ENCODE results near the gene TYMS.

TYMS gene

DNA sequence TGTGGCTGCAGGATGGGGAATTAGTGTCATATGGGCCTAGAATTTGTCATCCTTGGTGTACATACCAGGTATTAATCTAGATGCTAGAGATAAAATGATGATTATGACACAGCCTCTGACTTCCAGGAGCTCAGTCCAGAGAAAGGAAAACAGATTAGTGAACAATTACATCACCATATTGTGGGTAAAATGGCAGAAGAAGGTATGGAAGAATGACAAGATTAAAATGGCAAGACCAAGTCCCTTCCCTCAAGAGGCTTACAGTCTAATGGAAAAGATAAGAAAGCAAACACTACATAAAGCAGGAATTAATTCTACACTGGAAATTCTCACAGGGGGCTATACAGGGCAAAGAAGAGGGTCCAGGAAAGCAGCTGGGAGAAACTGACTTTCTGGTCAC, 25.9 kb upstream of the TYMS start:
- Histone ChIP-seq H3K27me3 (ENCODE audit: insufficient read depth, low read length, poor library complexity, severe bottlenecking) (no peaks in the 10 kb centered on the region), H3K9ac (ENCODE audit: low read depth, low read length, poor library complexity, severe bottlenecking) (no peak overlapping the region), H3K4me3 (ENCODE audit: low read length, poor library complexity, severe bottlenecking) (no peak overlapping the region), H3K4me2 (ENCODE audit: low read depth, low read length, poor library complexity, severe bottlenecking) (no peak overlapping the region), H3K36me3 (ENCODE audit: insufficient read depth, low read length) (no peaks in the 10 kb centered on the region), H3K9me2 (replicated peaks; ENCODE audit: low read depth, low read length) (no peaks in the 10 kb centered on the region), H2AFZ (ENCODE audit: low read length) (no peak overlapping the region), H3K9me3 (ENCODE audit: insufficient read depth, low read depth, low read length) (no peaks in the 10 kb centered on the region), H3K79me2 (ENCODE audit: insufficient read depth, low read length) (no peaks in the 10 kb centered on the region), H4K20me1 (ENCODE audit: insufficient read depth, low read length, poor library complexity, severe bottlenecking) (no peaks in the 10 kb centered on the region), H3K4me1 (ENCODE audit: insufficient read depth, low read length, poor library complexity, severe bottlenecking) (no peaks in the 10 kb centered on the region), H3F3A (ENCODE audit: low read depth) (no peaks in the 10 kb centered on the region)
- TF ChIP-seq, protein P1, sequence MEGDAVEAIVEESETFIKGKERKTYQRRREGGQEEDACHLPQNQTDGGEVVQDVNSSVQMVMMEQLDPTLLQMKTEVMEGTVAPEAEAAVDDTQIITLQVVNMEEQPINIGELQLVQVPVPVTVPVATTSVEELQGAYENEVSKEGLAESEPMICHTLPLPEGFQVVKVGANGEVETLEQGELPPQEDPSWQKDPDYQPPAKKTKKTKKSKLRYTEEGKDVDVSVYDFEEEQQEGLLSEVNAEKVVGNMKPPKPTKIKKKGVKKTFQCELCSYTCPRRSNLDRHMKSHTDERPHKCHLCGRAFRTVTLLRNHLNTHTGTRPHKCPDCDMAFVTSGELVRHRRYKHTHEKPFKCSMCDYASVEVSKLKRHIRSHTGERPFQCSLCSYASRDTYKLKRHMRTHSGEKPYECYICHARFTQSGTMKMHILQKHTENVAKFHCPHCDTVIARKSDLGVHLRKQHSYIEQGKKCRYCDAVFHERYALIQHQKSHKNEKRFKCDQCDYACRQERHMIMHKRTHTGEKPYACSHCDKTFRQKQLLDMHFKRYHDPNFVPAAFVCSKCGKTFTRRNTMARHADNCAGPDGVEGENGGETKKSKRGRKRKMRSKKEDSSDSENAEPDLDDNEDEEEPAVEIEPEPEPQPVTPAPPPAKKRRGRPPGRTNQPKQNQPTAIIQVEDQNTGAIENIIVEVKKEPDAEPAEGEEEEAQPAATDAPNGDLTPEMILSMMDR (conservative IDR thresholded peaks at IDR 0.05; ENCODE audit: low read length): no peak
- no peak for TF ChIP-seq EZH2phosphoT487 (IDR thresholded peaks at IDR 0.05; ENCODE audit: borderline replicate concordance)

DNA sequence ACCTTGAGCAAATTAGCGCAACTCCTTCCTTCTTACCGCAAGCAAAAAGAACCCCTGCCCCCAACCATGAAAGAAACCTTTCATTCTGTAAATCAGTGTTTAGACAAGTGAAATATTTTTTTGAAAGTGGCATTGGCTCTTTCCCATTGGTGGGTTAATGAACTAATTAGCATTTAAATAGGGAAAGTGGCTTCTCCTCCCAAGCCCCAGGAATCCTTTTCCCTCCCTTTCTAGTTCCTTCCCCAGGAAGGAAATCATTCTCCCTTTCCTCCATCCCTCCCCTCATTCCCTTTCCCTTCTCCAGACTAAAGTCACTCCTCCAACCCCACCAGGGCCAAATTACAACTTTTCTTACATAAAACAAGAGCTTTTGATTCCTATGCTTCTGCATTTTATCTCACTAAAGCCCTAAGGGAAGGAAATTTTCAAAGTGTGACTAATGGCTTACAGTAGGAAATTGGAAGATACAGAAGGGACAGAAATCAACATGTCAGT, 22.9 kb upstream of the TYMS start:
- H3K4me3 ChIP-seq (ENCODE audit: low read length, poor library complexity, severe bottlenecking): no peak overlapping the region
- no peaks in the 10 kb centered on the region for H4K20me1 ChIP-seq (ENCODE audit: insufficient read depth, low read length, poor library complexity, severe bottlenecking)
- H3K79me2 ChIP-seq (ENCODE audit: insufficient read depth, low read length): no peaks in the 10 kb centered on the region
- no peaks in the 10 kb centered on the region for H3K4me1 ChIP-seq (ENCODE audit: insufficient read depth, low read length, poor library complexity, severe bottlenecking)
- no peak overlapping the region for H3K9ac ChIP-seq (ENCODE audit: low read depth, low read length, poor library complexity, severe bottlenecking)
- no peaks in the 10 kb centered on the region for H3K27me3 ChIP-seq (ENCODE audit: insufficient read depth, low read length, poor library complexity, severe bottlenecking)
- H3K36me3 ChIP-seq (ENCODE audit: insufficient read depth, low read length): no peaks in the 10 kb centered on the region
- TF ChIP-seq EZH2phosphoT487 (IDR thresholded peaks at IDR 0.05; ENCODE audit: borderline replicate concordance): no peak
- TF ChIP-seq, protein P1 (conservative IDR thresholded peaks at IDR 0.05; ENCODE audit: low read length): no peak
- H3F3A ChIP-seq (ENCODE audit: low read depth): no peaks in the 10 kb centered on the region
- H3K9me2 ChIP-seq (replicated peaks; ENCODE audit: low read depth, low read length): no peaks in the 10 kb centered on the region
- no peak overlapping the region for H3K4me2 ChIP-seq (ENCODE audit: low read depth, low read length, poor library complexity, severe bottlenecking)
- no peak overlapping the region for H2AFZ ChIP-seq (ENCODE audit: low read length)
- H3K9me3 ChIP-seq (ENCODE audit: insufficient read depth, low read depth, low read length): no peaks in the 10 kb centered on the region

DNA sequence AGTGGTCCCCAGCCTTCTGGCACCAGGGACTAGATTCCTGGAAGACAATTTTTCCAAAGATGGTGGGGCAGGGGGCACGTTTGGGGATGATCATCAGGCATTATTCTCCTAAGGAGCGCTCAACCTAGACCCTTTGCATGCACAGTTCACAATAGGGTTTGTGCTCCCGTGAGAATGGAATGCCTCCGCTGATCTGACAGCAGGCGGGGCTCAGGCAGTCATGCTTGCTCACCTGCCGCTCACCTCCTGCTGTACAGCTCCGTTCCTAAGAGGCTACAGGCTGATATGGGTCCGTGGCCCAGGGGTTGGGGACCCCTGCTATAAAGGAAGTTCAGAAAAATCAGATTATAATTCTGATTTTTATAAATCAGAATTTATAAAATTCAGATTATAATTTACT, 22.3 kb upstream of the TYMS start:
- Histone ChIP-seq H3K79me2 (ENCODE audit: insufficient read depth, low read length) (no peaks in the 10 kb centered on the region), H2AFZ (ENCODE audit: low read length) (no peak overlapping the region), H3K4me1 (ENCODE audit: insufficient read depth, low read length, poor library complexity, severe bottlenecking) (no peaks in the 10 kb centered on the region), H3K9ac (ENCODE audit: low read depth, low read length, poor library complexity, severe bottlenecking) (no peak overlapping the region), H3K9me3 (ENCODE audit: insufficient read depth, low read depth, low read length) (no peaks in the 10 kb centered on the region), H3K4me3 (ENCODE audit: low read length, poor library complexity, severe bottlenecking) (no peak overlapping the region), H3F3A (ENCODE audit: low read depth) (no peaks in the 10 kb centered on the region), H3K27me3 (ENCODE audit: insufficient read depth, low read length, poor library complexity, severe bottlenecking) (no peaks in the 10 kb centered on the region), H3K4me2 (ENCODE audit: low read depth, low read length, poor library complexity, severe bottlenecking) (no peak overlapping the region), H4K20me1 (ENCODE audit: insufficient read depth, low read length, poor library complexity, severe bottlenecking) (no peaks in the 10 kb centered on the region), H3K9me2 (replicated peaks; ENCODE audit: low read depth, low read length) (no peaks in the 10 kb centered on the region), H3K36me3 (ENCODE audit: insufficient read depth, low read length) (no peaks in the 10 kb centered on the region)
- no peak for TF ChIP-seq EZH2phosphoT487 (IDR thresholded peaks at IDR 0.05; ENCODE audit: borderline replicate concordance)
- TF ChIP-seq, protein P1 (conservative IDR thresholded peaks at IDR 0.05; ENCODE audit: low read length): no peak

All from Loucy (cell line).